CMK (cell line): ENCODE measurements around the gene PCSK6.
"Not testable (repeated sequence)": the region's sequence is repeated elsewhere in the genome, so short reads cannot be mapped to it uniquely, and the experiment has no call there.

Source experiments
- DNase-seq: peaks from one replicate; pipeline ENCODE4 v3.0.0-alpha.2; 2010; ENCODE audit warnings: low read depth

Gene PCSK6

DNA sequence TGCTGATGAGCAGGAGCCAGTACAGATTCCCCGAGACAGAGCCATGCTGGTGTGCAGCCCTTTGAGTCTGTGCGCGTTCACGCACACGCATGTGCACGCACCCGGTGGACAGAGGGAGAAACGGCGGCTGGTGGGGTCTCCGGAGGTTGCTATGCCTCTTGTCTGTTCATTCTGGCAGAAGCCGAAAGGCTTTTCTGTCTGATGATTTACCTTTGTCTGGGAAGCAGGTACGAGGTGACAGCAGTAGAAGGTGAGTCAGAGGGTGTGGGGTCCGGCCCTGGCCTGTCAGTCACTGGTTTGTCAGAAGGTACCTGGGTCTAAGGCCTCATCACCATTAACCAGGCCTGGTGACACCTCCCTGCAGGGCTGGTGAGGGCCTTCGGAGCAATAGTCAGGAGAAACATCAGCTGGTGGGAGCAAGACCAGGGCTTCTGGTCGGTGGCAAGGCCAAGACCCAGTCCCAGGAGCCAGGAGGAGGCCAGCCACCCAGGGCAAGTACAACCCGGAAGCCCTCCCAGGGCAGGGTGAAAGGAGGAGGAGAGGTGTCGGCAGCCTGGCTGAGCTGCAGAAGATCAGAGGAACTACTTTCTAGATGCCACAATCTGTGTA, 7.5 kb downstream of the PCSK6 start:
- no peak for DNase-seq

- no peak for DNase-seq
These were observed 8.2 kb downstream of the PCSK6 start for GRCh38 chr15:101481381-101481705.

- no peak for DNase-seq
These were observed 8.7 kb downstream of the PCSK6 start for GRCh38 chr15:101480613-101481380.

GRCh38 chr15:101479851-101480612, 9.5 kb downstream of the PCSK6 start:
- DNase-seq, result no peak

- DNase-seq, result no peak
These were observed 10.1 kb downstream of the PCSK6 start for GRCh38 chr15:101479342-101479845.

GRCh38 chr15:101478701-101479341, 10.7 kb downstream of the PCSK6 start:
- DNase-seq, result no peak

DNA sequence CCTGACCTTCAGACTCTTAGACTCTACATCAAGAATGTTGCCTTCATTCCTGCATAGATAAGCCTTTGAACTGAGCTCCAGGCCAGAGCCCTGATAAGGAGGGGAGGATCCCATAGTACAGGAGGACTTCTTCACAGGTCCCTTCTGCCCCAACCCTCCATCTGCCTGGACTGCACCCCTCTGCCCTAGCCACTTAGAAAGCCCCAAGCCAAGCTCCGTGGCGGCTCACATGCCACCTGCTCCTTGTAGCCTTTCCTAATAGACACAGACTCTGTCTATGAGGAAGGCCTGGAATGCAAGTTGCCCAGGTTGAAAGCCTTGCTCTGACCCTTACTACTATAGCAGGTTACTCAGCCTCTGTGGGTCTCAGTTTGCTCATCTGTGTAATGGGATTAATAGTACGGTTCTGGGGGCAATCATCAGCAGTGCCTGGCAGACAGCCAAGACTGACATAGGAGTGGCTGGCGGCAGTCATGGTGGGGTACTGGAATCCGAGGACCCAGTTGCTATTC, 11.6 kb downstream of the PCSK6 start:
- DNase-seq, result no peak

- DNase-seq, result no peak
These were observed 12.8 kb downstream of the PCSK6 start for GRCh38 chr15:101476756-101477155.

DNA sequence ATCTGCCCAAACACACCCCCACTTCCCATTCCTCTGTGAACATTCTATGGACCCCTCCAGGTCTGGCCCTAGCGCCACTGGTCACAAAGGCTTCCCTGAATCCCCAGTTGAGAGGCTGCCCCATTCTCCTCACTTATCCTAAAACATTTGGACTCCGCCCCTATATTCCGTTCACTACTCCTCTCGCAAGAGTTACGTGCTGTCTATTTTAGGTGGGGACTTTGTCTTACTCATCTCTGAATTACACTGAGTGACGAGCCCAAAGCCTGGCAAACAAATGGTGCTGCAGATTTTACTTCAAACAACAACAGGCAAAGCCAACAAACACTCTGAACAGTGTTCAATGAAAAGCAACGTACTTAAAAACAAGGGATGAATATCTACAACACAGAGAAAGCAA, 14.5 kb downstream of the PCSK6 start:
- no peak for DNase-seq

GRCh38 chr15:101474233-101474632, 15.3 kb downstream of the PCSK6 start:
- no peak for DNase-seq

- no peak for DNase-seq
These were observed 17.5 kb downstream of the PCSK6 start for GRCh38 chr15:101472033-101472432.

DNA sequence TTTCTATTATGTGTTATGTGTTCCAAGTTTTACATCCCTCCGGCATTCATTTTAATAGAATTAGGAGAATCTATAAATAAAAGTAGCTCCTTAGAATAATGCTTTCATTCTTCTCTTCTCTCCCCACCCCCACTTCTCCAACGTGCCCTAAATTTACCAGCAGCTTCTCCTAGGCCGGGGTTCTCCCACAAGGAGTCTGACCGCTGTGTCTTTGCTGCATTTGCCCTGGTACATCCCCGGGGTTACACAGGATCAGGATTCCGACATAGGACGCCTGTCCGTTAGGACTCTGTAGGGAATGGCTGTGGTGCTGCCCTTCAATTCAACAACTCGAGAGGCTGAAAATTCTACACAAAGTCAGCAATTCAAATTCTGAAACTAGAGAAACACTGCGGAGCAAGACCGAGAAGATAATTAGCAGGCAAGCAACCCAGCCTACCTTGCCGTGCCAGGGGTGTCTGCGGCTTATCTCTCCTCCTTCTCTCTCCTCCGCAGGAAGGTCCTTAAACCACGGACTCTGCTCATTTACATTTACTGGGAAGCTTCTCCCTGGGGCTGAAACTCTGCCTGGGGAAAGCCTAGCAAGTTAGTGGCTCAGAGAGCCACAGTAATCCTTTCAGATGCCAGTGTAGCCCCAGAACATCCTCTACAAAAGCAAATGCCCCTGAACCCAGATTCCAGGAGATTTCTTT, 18.8 kb downstream of the PCSK6 start:
- DNase-seq, result no peak

- DNase-seq, result no peak
These were observed 19.8 kb downstream of the PCSK6 start for GRCh38 chr15:101469520-101470288.

- DNase-seq, result no peak
These were observed 23.3 kb downstream of the PCSK6 start for GRCh38 chr15:101466188-101466587.

DNA sequence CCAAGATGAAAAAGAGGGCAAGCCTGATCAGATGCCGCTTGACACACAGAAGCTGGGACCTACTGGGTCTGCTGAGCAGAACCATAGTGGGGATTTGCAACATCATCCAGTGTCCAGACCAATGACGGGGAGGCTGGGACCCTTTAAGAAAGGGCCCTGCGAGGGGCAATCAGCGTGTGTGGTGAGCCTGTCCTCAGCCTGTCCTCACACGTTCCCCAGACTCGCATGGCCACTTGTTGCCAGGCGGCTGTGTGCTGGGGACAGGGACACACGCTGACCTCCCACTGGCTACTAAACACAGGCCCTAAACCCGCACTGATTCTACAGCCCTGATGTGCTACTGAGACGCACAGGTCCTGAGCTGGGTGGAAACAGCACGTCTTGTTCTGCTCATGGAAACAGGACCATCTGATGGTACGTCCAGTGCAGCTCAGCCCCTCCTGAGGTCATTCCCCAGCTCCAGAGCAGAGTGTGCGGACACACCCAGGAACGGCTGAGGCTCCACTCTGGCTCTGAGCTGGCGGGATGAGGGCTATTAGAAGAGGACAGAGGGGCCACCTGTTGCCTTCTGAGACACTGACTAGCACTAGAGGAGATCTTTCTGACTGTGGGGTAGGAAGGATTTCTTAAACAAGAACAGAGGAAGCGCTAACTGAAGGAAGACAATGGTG, 24.4 kb downstream of the PCSK6 start:
- no peak for DNase-seq

DNA sequence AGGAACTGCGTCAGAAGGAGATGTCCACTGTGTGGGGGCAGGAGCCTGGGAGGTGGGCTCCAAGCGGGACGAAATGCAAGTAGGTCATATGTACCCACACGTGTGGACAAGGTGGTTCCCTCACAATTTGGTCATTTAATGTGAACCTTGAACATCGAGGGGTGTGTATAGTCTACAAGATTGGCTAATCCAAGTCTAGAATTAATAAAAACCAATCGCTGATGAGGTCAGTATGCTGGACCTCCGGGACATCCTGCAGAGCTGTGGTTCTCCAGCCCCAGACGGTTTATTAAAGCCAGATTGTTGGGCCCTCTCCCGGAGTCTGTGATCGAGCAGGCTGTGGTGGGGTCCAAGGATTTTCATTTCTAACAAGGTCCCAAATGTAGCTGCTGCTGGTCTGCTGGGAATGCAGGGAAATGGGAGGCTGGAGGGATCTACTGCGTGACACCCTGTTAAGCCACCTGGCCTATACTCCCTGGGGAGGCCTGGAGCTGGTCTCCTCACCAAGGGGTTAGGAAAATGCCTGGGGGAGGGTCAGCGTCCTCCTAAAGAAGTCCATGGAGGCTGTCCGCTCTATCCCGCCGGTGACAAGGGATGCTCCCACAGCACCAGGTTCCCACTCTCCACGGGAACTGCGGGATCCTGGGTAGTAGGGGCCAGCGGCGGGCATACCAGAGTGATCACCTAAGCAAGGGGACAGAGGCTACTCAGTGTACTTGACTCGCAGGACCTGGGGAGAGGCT, 25.1 kb downstream of the PCSK6 start:
- DNase-seq, result no peak

- not testable (repeated sequence) for DNase-seq
These were observed 25.8 kb downstream of the PCSK6 start for GRCh38 chr15:101463696-101464095.

- no peak for DNase-seq
These were observed 26.2 kb downstream of the PCSK6 start for GRCh38 chr15:101463270-101463669.

DNA sequence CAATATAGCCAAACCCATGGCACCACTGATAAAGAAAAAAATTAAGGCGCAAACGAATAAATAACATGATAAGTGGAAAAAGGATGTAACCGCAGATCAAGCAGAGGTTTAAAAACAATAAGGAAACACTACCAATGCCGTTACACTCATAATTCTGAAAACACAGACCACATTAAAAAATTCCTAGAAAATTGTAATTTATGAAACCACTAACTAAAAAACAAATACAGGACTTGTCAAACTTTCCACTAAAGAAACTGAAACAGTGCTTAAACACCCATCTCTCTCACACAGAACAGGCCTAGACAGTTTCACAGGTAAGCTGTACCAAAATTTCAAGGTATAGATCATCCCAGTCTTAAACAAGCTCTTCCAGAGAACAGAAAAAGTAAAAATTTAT, 28.4 kb downstream of the PCSK6 start:
- DNase-seq, result no peak
